ENCODE results near the gene NSG1.

Gene NSG1

DNA sequence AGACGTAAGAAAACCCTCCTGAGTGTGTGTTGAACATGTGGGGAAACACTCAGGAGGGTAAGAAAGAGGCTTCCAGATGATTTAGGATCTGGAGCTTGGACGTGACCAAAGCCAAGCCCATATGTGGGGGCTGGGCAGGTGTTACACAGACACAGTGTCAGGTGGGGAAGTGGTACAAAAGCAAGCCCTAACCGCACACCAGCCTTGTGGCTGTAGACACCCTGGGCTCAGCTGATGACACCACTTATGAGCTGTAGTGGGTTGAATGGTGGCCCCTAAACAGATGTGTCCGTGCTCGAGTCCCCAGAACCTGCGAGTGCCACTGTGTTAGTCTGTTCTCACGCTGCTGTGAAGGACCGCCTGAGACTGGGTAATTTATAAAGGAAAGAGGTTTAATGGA, 25.0 kb upstream of the NSG1 start:
- TF ChIP-seq, protein P1, sequence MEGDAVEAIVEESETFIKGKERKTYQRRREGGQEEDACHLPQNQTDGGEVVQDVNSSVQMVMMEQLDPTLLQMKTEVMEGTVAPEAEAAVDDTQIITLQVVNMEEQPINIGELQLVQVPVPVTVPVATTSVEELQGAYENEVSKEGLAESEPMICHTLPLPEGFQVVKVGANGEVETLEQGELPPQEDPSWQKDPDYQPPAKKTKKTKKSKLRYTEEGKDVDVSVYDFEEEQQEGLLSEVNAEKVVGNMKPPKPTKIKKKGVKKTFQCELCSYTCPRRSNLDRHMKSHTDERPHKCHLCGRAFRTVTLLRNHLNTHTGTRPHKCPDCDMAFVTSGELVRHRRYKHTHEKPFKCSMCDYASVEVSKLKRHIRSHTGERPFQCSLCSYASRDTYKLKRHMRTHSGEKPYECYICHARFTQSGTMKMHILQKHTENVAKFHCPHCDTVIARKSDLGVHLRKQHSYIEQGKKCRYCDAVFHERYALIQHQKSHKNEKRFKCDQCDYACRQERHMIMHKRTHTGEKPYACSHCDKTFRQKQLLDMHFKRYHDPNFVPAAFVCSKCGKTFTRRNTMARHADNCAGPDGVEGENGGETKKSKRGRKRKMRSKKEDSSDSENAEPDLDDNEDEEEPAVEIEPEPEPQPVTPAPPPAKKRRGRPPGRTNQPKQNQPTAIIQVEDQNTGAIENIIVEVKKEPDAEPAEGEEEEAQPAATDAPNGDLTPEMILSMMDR (IDR thresholded peaks at IDR 0.05; ENCODE audit: low read length, missing control alignments): no peak
- H3K4me3 ChIP-seq (replicated peaks; ENCODE audit: low read depth, low read length): no peak overlapping the region
- no peak for DNase-seq (ENCODE audit: low read depth)

DNA sequence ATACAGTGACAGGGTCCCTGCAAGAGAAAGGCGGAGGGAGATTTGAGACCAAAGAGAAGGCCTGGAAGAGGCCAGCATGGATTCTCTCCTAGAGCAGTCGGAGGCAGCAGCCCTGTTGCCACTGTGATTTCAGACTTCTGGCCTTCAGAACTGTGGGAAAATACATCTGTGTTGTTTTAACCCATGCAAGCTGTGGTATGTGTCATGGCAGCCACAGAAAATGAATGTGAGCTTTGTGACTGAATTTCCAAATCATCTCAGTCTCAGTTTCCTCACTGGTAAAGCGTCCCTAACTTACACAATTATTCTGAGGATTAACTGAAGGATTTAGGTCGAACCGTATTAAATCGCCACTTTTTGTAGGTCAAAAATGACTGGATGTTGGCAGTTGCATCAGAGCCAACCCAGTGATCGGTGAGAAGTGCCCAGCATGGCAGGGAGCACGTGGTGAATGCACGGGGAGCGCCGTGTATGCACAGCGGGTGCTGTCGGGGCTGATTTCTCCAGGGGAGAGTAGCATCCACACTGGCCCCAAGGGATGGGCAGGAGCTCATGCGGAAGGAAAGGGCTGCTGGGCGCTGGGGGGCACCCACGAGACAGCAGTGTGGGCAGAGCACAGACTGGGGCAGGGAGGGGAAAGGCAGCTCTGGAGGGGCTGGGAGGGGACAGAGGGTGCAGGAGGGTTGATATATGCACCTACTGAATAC, 23.8 kb upstream of the NSG1 start:
- TF ChIP-seq, protein P1 (IDR thresholded peaks at IDR 0.05; ENCODE audit: low read length, missing control alignments): no peak
- DNase-seq (ENCODE audit: low read depth): no peak
- H3K4me3 ChIP-seq (replicated peaks; ENCODE audit: low read depth, low read length): no peak overlapping the region

DNA sequence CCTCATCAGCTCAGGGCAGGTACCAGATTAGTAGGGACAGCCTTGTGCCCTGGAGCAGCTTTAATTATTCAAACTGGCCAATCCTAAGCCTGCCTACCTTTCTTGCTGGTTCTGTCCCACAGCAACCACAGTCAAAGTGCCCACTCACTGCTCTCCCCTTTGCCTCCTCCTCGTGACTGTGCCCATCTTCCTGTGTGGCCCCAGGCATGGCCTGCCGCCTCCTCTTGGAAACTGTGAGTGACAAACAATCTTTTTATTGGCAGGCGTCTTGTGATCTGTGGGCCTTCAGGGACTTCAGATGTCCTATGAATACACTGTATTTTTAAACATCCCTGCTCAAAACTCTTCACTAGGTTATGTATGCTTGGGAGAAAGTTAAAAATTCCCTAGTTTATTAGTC, 22.8 kb upstream of the NSG1 start:
- no peak for DNase-seq (ENCODE audit: low read depth)
- no peak overlapping the region for H3K4me3 ChIP-seq (replicated peaks; ENCODE audit: low read depth, low read length)
- TF ChIP-seq, protein P1 (IDR thresholded peaks at IDR 0.05; ENCODE audit: low read length, missing control alignments): no peak

DNA sequence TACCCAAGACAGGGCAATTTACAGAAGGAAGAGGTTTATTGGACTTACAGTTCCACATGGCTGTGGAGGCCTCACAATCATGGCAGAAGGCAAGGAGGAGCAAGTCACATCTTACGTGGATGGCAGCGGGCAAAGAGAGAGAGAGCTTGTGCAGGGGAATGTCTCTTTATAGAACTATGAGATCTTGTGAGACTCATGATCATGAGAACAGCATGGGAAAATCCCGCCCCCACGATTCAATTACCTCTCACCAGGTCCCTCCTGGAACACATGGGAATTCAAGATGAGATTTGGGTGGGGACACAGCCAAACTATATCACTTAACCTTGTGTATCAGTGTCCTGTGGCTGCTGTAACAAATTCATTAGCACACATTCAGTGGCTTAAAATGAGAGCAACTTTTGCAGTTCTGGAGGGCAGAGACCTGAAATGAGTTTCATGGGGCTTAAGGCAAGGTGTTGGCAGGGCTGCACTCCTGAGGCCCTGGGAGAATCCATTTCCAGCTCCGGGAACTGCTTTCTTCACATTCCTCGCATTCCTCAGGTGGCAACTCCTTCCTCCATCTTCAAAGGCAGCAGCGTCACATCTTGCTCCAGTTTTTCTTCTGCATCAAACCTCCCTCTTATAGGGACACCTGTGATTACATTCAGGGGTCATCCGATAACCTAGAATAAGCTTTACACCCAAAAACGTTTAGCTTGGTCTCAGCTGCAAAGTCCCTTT, 22.3 kb upstream of the NSG1 start:
- H3K4me3 ChIP-seq (replicated peaks; ENCODE audit: low read depth, low read length): no peak overlapping the region
- TF ChIP-seq, protein P1 (IDR thresholded peaks at IDR 0.05; ENCODE audit: low read length, missing control alignments): no peak
- DNase-seq (ENCODE audit: low read depth): no peak

DNA sequence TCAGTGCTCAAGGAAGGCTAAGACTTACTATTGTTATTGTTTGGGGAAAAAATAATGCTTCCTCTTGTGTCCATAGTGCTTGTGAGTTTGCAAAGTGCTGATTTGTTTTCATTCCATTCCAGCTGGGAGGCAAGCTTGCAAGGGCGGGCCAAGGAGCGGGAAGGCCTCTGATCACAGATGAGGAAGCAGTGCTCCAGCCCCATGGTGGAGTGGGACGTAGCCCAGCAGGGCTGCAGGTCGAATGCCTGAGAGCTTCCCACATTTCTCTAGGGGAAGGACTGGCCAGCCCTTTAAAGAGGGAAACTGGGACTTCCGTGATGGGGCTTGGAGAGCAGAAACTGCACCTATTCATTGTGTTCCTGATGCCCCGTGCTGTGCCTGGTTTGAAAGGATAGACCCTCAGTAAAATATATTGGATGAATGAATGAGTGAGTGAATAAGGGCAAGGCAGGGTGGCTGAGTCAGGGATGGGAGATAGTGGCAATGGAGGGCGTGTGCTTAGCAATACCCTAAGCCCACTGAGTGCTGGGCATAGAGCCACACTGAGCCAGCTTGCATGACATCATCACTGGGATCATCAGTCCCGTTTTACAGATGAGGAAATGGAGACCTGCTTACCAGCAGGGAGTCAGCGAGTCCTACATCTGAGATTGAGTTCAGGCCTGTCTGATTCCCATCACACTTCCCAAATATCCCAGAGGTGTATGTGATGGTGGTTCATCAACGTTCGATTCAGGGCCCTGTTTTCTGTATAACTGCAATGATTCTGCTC, 17.9 kb upstream of the NSG1 start:
- DNase-seq (ENCODE audit: low read depth): no peak
- TF ChIP-seq, protein P1 (IDR thresholded peaks at IDR 0.05; ENCODE audit: low read length, missing control alignments): no peak

DNA sequence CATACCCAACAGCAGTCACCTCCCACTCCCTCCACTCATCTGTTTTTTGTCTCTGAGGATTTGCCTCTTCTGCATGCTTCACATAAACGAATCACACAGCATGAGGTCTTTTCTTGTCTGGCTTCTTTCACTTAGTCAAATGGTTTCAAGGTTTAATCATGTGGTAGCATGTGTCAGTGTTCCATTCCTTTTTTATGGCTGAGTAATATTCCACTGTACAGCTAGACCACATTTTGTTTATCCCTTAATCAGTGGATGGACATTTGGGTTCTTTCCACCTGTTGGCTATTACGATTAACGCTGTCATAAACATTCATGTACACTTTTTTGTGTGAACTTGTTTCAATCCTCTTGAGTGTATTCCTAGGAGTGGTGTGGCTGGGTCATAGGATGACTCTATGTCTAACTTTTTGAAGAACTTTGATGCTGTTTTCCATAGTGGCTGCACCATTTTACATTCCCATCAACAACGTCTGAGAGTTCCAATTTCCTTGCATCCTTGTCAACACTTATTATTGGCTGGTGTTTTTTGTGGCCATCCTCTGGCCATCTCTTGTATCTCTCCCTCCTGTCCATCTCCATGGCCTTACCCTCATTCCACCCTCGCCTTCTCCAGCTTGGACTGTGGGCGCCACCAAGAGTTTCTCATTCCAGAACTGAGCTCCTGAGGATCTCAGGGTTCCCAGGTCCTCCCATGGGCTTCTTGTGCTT, 12.4 kb upstream of the NSG1 start:
- TF ChIP-seq, protein P1 (IDR thresholded peaks at IDR 0.05; ENCODE audit: low read length, missing control alignments): no peak
- no peak for DNase-seq (ENCODE audit: low read depth)
- no peak overlapping the region for H3K4me3 ChIP-seq (replicated peaks; ENCODE audit: low read depth, low read length)

More for the DNA sequence above, 17.9 kb upstream of the NSG1 start:
- H3K4me3 ChIP-seq (replicated peaks; ENCODE audit: low read depth, low read length): no peak overlapping the region

Data from fibroblast of pulmonary artery (primary cell).